Activated CD4-positive, alpha-beta memory T cell treated with anti-CD3 and anti-CD28 coated beads, Interleukin-2, amount 10 ng/mL, durations not matched to agents 7 days and 5 days (primary cell): ENCODE results near the gene BHLHE23. TPM values are rescaled to one million over a fixed set of nuclear protein-coding genes. Genes with fewer than 3 reads are reported as not detected.
A peak's percentile ranks its signal among the peaks of the same experiment; 100 is the strongest.

Source experiments
- CTCF ChIA-PET: fragments of 350-600 bp; sonication (Branson Sonifier 250); formaldehyde crosslinking; loops from one replicate; lab custom pipeline; 2021; ENCODE audit warnings: antibody characterized with exemption, inconsistent platforms; lab: Charles Lee
- POLR2A ChIA-PET: fragments of 350-600 bp; sonication (Branson Sonifier 250); formaldehyde crosslinking; loops from one replicate; lab custom pipeline; 2021; ENCODE audit warnings: antibody characterized with exemption; lab: Charles Lee
- DNase-seq: peaks from one replicate; pipeline ENCODE4 v3.0.0-alpha.2; 2020
- H3K27ac Mint-ChIP-seq: one replicate; pipeline ENCODE4 v1.8.0; 2021; ENCODE audit warnings: mild to moderate bottlenecking, mixed read lengths
- H3K27me3 Mint-ChIP-seq: one replicate; pipeline ENCODE4 v1.8.0; 2021; ENCODE audit warnings: mixed read lengths
- H3K36me3 Mint-ChIP-seq: one replicate; pipeline ENCODE4 v1.8.0; 2021; ENCODE audit warnings: low read depth, mixed read lengths
- H3K4me1 Mint-ChIP-seq: one replicate; pipeline ENCODE4 v1.8.0; 2021; ENCODE audit warnings: mixed read lengths
- H3K4me3 Mint-ChIP-seq: one replicate; pipeline ENCODE4 v1.8.0; 2021; ENCODE audit warnings: mild to moderate bottlenecking, mixed read lengths
- H3K9me3 Mint-ChIP-seq: one replicate; pipeline ENCODE4 v1.8.0; 2021; ENCODE audit warnings: mixed read lengths
- total RNA-seq, 2 experiments: library from RNA; stranded (reverse); gene quantifications; one replicate each; pipeline ENCODE4 v1.2.3, GENCODE V29; 2021

Gene BHLHE23
- total RNA-seq, 2 experiments from 2014 or later, result not detected

DNA sequence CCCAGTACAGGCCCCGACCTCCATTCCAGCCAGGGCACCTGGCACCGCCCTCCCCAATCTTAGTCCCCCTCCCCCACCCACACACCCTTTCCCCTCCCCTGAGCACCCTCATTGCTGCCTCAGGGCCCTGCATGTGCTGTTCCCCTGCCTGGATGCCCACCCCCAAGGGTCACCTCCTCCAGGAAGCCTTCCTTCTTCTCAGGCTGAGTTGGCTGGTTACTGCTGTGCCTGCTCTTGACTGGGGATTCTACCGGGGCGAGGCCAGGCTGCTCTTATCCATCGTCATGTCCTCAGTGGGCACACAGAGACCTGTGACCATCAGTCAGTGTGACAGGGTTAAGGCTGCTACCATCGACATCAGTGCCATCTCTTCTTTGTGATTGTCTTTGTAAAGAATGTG lies 23.6 kb downstream of the BHLHE23 start:
- DNase-seq, result no peak
- POLR2A ChIA-PET, result no interaction called here
- peaks cover 38% of the 10 kb centered on the region for H3K27me3 Mint-ChIP-seq
- H3K27ac Mint-ChIP-seq, result no peak overlapping the region
- CTCF ChIA-PET, result interaction anchor here (2.3 kb wide), 1 partner anchor 11 kb away, joined by 8 read pairs; no protein-coding TSS in a partner anchor
- no peaks in the 10 kb centered on the region for H3K36me3 Mint-ChIP-seq
- no peak overlapping the region for H3K4me3 Mint-ChIP-seq
- peaks cover 40% of the 10 kb centered on the region for H3K4me1 Mint-ChIP-seq
- no peaks in the 10 kb centered on the region for H3K9me3 Mint-ChIP-seq

GRCh38 chr20:62982124-62983075 lies 24.4 kb downstream of the BHLHE23 start:
- DNase-seq, result peak; percentile 31
- CTCF ChIA-PET, result interaction anchor here (1.1 to 1.2 kb wide), 2 partner anchors 10 to 64 kb away, joined by 3 to 4 read pairs; no protein-coding TSS in a partner anchor
- H3K27me3 Mint-ChIP-seq, result peaks cover 42% of the 10 kb centered on the region
- POLR2A ChIA-PET, result interaction anchor here (0.6 to 1.1 kb wide), 2 partner anchors 17 to 45 kb away, joined by 3 read pairs; partner anchors contain the start of gene GID8
- H3K27ac Mint-ChIP-seq, result no peak overlapping the region
- no peaks in the 10 kb centered on the region for H3K36me3 Mint-ChIP-seq
- H3K4me3 Mint-ChIP-seq, result no peak overlapping the region
- H3K4me1 Mint-ChIP-seq, result peaks cover 49% of the 10 kb centered on the region
- H3K9me3 Mint-ChIP-seq, result no peaks in the 10 kb centered on the region

DNA sequence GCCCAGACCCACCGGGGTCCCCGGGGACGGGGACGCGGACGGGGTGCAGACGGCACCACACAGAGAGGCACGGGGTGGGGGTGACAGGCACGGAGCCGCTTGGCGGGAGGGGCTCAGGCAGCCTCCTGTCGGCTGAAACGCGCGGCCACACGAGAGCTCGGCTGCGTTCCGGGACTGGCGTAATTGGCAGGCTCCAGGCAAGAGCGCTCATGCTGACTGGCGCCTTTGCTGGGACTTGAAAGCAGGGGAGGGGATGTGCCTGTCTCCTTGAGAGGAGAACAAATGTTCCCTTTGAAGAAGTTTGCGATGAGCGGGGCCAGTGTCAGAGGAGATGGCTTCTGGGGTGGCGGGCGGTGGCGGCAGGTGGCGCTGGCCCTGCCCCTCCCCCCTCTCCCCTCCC lies 25.8 kb downstream of the BHLHE23 start:
- POLR2A ChIA-PET, result interaction anchor here (1.1 kb wide), 1 partner anchor 54 kb away, joined by 3 read pairs; the partner anchor contains the start of gene DIDO1
- H3K4me1 Mint-ChIP-seq, result peaks cover 57% of the 10 kb centered on the region

GRCh38 chr20:62980380-62980960 lies 26.3 kb downstream of the BHLHE23 start:
- peaks cover 53% of the 10 kb centered on the region for H3K27me3 Mint-ChIP-seq
- no peak for DNase-seq
- no peaks in the 10 kb centered on the region for H3K36me3 Mint-ChIP-seq
- peaks cover 57% of the 10 kb centered on the region for H3K4me1 Mint-ChIP-seq
- CTCF ChIA-PET, result interaction anchor here (2.4 kb wide), 1 partner anchor 28 kb away, joined by 9 read pairs; no protein-coding TSS in a partner anchor
- POLR2A ChIA-PET, result interaction anchor here (0.7 kb wide), 1 partner anchor 24 kb away, joined by 3 read pairs; no protein-coding TSS in a partner anchor
- no peak overlapping the region for H3K27ac Mint-ChIP-seq
- no peaks in the 10 kb centered on the region for H3K9me3 Mint-ChIP-seq
- H3K4me3 Mint-ChIP-seq, result no peak overlapping the region

More for the DNA sequence above, 25.8 kb downstream of the BHLHE23 start:
- Mint-ChIP-seq H3K27ac (no peak overlapping the region), H3K4me3 (no peak overlapping the region), H3K9me3 (no peaks in the 10 kb centered on the region), H3K36me3 (no peaks in the 10 kb centered on the region), H3K27me3 (peaks cover 50% of the 10 kb centered on the region)
- CTCF ChIA-PET, result interaction anchor here (0.6 to 2.4 kb wide), 3 partner anchors 8 to 62 kb away, joined by 3 to 9 read pairs (median 3); no protein-coding TSS in a partner anchor
- peak; percentile 54 for DNase-seq

- ChIA-PET POLR2A (interaction anchor here (0.7 kb wide), 1 partner anchor 24 kb away, joined by 3 read pairs; no protein-coding TSS in a partner anchor), CTCF (interaction anchor here (1.0 to 2.4 kb wide), 2 partner anchors 29 to 157 kb away, joined by 5 to 9 read pairs; no protein-coding TSS in a partner anchor)
- H3K36me3 Mint-ChIP-seq, result no peaks in the 10 kb centered on the region
- DNase-seq, result no peak
- H3K27me3 Mint-ChIP-seq, result peaks cover 56% of the 10 kb centered on the region
- H3K27ac Mint-ChIP-seq, result no peak overlapping the region
- H3K4me1 Mint-ChIP-seq, result peaks cover 57% of the 10 kb centered on the region
- H3K4me3 Mint-ChIP-seq, result no peak overlapping the region
- no peaks in the 10 kb centered on the region for H3K9me3 Mint-ChIP-seq
Observed at GRCh38 chr20:62979876-62980373, 26.8 kb downstream of the BHLHE23 start.

DNA sequence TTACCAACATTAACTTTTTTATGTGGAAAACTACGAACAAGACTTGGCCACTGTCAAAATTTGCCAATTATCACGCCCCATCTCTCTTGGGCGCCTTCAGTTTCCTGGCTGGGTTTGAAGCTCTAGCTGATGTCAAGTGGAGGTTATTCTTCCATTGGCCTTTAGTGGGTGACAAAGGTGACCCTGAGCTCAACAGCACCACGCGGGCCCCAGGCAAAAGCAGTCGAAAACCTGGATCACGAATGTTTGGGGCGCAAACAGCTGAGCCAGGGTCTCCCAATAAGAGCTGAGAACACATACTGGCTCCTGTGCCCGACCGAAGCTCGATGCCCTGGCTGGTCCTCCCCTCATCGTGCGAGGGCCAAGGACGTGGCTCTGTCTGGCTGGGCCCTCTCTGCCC lies 27.5 kb downstream of the BHLHE23 start:
- Mint-ChIP-seq H3K36me3 (no peaks in the 10 kb centered on the region), H3K27ac (no peak overlapping the region)

DNA sequence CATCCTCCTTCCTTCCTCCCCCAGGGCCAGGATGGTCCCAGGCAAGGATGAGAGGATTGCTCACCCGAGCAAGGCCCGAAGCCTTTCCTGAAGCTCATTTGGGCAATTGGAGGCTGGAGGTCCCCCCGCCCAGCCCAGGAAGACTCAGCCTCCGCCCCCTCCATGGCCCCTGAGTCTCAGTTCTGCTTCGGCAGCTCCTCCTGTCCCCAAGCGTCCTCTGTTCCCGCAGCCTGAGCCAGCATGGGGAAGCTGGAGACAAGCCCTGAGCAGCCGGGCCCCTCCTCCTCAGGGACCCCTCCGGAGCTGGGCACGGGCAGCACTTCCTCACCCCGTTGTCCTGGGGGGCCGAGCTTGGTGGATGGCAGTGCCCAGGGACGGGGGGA lies 28.2 kb downstream of the BHLHE23 start:
- ChIA-PET POLR2A (interaction anchor here (1.2 to 1.6 kb wide), 2 partner anchors 60 to 183 kb away, joined by 3 to 6 read pairs; no protein-coding TSS in a partner anchor), CTCF (interaction anchor here (1.4 to 2.4 kb wide), 2 partner anchors 30 to 31 kb away, joined by 5 to 9 read pairs; no protein-coding TSS in a partner anchor)
- H3K9me3 Mint-ChIP-seq, result no peaks in the 10 kb centered on the region
- DNase-seq, result no peak
- no peak overlapping the region for H3K27ac Mint-ChIP-seq
- no peaks in the 10 kb centered on the region for H3K36me3 Mint-ChIP-seq
- no peak overlapping the region for H3K4me3 Mint-ChIP-seq
- peaks cover 57% of the 10 kb centered on the region for H3K4me1 Mint-ChIP-seq
- H3K27me3 Mint-ChIP-seq, result peaks cover 62% of the 10 kb centered on the region

More for the DNA sequence above, 27.5 kb downstream of the BHLHE23 start:
- no peaks in the 10 kb centered on the region for H3K9me3 Mint-ChIP-seq
- no peak for DNase-seq
- H3K4me1 Mint-ChIP-seq, result peaks cover 57% of the 10 kb centered on the region
- peaks cover 59% of the 10 kb centered on the region for H3K27me3 Mint-ChIP-seq
- ChIA-PET POLR2A (no interaction called here), CTCF (interaction anchor here (1.0 to 2.4 kb wide), 2 partner anchors 30 to 157 kb away, joined by 5 to 9 read pairs; no protein-coding TSS in a partner anchor)
- H3K4me3 Mint-ChIP-seq, result no peak overlapping the region

- CTCF ChIA-PET, result interaction anchor here (1.4 kb wide), 1 partner anchor 31 kb away, joined by 5 read pairs; no protein-coding TSS in a partner anchor
- peak; percentile 85 for DNase-seq
- H3K27me3 Mint-ChIP-seq, result peaks cover 66% of the 10 kb centered on the region
- peaks cover 55% of the 10 kb centered on the region for H3K4me1 Mint-ChIP-seq
- peak overlapping the region; percentile 65 for H3K27ac Mint-ChIP-seq
- peak overlapping the region; percentile 55 for H3K4me3 Mint-ChIP-seq
- no peaks in the 10 kb centered on the region for H3K36me3 Mint-ChIP-seq
- no peaks in the 10 kb centered on the region for H3K9me3 Mint-ChIP-seq
- POLR2A ChIA-PET, result interaction anchor here (0.8 to 1.6 kb wide), 4 partner anchors 24 to 183 kb away, joined by 3 to 6 read pairs (median 4); no protein-coding TSS in a partner anchor
Observed at GRCh38 chr20:62977613-62978560, 28.9 kb downstream of the BHLHE23 start.

DNA sequence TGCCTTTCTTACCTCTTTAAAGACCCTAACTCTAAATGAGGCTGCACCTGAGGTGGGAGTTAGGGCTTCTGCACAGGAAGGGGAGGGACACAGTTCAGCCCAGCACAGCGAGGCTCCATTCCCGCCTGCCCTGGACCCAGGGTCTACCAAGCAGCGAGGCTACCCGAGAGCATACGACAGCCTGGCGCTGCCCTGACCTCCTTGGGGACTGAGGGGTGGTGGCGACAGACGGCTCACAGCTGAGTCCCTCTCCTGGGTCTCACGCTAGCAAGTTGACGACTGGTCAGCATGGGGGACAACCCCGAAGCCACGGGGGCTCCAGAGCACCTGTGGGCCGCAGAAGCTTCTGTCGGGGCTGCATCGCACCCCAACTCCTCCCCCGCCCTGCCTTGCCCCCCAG lies 29.9 kb downstream of the BHLHE23 start:
- H3K4me1 Mint-ChIP-seq, result peaks cover 53% of the 10 kb centered on the region
- no peaks in the 10 kb centered on the region for H3K36me3 Mint-ChIP-seq
- H3K4me3 Mint-ChIP-seq, result no peak overlapping the region
- ChIA-PET CTCF (no interaction called here), POLR2A (no interaction called here)
- H3K27me3 Mint-ChIP-seq, result peaks cover 72% of the 10 kb centered on the region
- no peak overlapping the region for H3K27ac Mint-ChIP-seq
- DNase-seq, result no peak
- no peaks in the 10 kb centered on the region for H3K9me3 Mint-ChIP-seq

DNA sequence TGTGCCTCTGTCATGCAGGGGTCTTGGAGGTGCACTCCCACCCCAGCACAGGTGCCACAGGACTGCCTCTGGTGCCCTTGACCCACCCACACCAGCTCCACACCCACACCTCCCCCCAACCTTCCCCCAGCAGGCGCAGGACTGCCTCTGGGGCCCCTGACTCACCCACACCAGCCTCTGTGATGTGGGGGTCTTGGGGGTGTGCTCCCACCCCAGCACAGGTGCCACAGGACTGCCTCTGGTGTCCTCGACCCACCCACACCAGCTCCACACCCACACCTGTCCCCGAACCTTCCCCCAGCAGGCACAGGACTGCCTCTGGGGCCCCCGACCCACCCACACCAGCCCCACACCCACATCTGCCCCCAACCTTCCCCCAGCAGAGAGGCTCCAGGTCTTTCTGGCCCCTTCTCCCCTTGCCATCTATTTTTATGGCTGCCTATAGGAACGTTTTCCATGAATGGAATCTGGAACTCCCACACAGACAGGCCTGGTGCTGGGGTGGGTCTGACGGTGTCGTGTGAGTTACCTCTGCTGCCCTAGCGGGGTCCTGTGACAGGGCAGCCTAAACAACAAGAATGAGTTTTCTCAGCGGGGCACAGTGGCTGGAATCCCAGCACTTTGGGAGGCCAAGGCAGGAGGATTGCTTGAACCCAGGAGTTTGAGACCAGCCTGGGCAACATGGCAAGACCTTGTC lies 30.8 kb downstream of the BHLHE23 start:
- H3K27ac Mint-ChIP-seq, result no peak overlapping the region
- peaks cover 74% of the 10 kb centered on the region for H3K27me3 Mint-ChIP-seq
- H3K4me1 Mint-ChIP-seq, result peaks cover 51% of the 10 kb centered on the region
- no peaks in the 10 kb centered on the region for H3K9me3 Mint-ChIP-seq
- H3K36me3 Mint-ChIP-seq, result no peaks in the 10 kb centered on the region
- H3K4me3 Mint-ChIP-seq, result no peak overlapping the region
- ChIA-PET CTCF (no interaction called here), POLR2A (interaction anchor here (1.4 kb wide), 1 partner anchor 33 kb away, joined by 3 read pairs; no protein-coding TSS in a partner anchor)
- no peak for DNase-seq

DNA sequence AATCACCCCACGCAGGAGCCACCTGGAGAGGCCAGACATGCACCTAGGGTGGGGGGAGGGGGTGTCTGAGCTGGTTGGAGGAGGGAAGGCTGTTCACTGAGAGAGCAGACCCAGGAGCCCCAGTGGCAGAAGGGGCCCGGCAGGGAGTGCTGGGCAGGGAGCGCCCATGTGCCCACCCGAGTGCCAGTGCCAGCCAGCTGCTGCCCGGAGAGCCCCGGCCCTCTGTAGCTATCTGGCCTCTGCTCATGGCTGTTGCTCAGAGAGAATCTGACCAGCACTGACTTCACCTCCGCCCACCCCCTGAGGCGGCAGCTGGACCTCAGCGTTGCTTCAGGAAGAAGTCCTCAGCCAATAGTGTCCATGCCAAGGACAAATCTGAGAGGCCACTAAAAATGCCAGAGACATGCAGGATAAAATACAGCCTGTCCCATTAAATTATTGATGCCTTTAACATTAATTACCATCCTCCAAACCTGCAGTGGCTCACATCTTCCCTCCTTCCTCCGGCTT lies 31.5 kb downstream of the BHLHE23 start:
- Mint-ChIP-seq H3K4me3 (no peak overlapping the region), H3K4me1 (peaks cover 45% of the 10 kb centered on the region), H3K27ac (no peak overlapping the region), H3K27me3 (peaks cover 70% of the 10 kb centered on the region), H3K9me3 (no peaks in the 10 kb centered on the region), H3K36me3 (no peaks in the 10 kb centered on the region)
- CTCF ChIA-PET, result no interaction called here
- DNase-seq, result no peak
- POLR2A ChIA-PET, result interaction anchor here (1.4 kb wide), 1 partner anchor 34 kb away, joined by 3 read pairs; no protein-coding TSS in a partner anchor
